Prostate gland (tissue), 2 donors: Measurements from ENCODE around the gene ANKRD2. TPM values are rescaled to one million over a fixed set of nuclear protein-coding genes. Genes with fewer than 3 reads are reported as not detected.
A peak's percentile ranks its signal among the peaks of the same experiment; 100 is the strongest.
"Not testable (repeated sequence)": the region's sequence is repeated elsewhere in the genome, so short reads cannot be mapped to it uniquely, and the experiment has no call there.

Experiments
- DNase-seq: peaks from one replicate; pipeline ENCODE4 v3.0.0-alpha.2; 2019; ENCODE audit warnings: low spot score
- H3K27ac ChIP-seq, 2 donors: fragments of 200-600 bp; sonication (generic); 2 replicates each; pipeline ENCODE4 v1.5.1; 2017 to 2019
- H3K27me3 ChIP-seq: fragments of 200-600 bp; sonication (generic); replicated peaks from 2 replicates; pipeline ENCODE4 v1.5.1; 2019; ENCODE audit not compliant: insufficient read depth
- H3K36me3 ChIP-seq, 2 donors: fragments of 200-600 bp; sonication (generic); 1 replicate in 1 of 2; 2 replicates in 1 of 2; pipeline versions ENCODE4 v1.5.1 to v1.8.1; 2017 to 2019
- H3K4me1 ChIP-seq: fragments of 200-600 bp; sonication (generic); replicated peaks from 2 replicates; pipeline ENCODE4 v1.5.1; 2019
- H3K4me3 ChIP-seq, 2 donors: fragments of 200-600 bp; sonication (generic); 2 replicates each; pipeline ENCODE4 v1.5.1; 2017 to 2019
- H3K9me3 ChIP-seq: fragments of 200-600 bp; sonication (generic); 2 replicates; pipeline ENCODE4 v1.5.1; 2017
- POLR2A ChIP-seq: fragments of 450-650 bp; IDR thresholded peaks from one replicate; pipeline ENCODE4 v1.6.1; 2016; ENCODE audit warnings: antibody characterized with exemption, mild to moderate bottlenecking
- POLR2AphosphoS5 ChIP-seq: sonication (generic); formaldehyde crosslinking; IDR thresholded peaks from one replicate; pipeline ENCODE4 v1.6.1; 2017; ENCODE audit warnings: antibody characterized with exemption
- WGBS: methylation state at CpG from one replicate; pipeline ENCODE4 v1.1.5; 2018; 5-methylcytosine and 5-hydroxymethylcytosine counted together
- intact Hi-C: fragments of 100-400 bp; cut with DNase I; formaldehyde crosslinking; loops from one replicate; pipeline ENCODE4 v1.14.2; 2022
- total RNA-seq, 2 donors: library from RNA; depleted of rRNA; stranded (reverse); fragments of >200 nt; gene quantifications; one replicate each; pipeline ENCODE4 v1.1.0, GENCODE V29; 2016
- TF ChIP-seq, protein P1 (sequence below), 4 experiments: fragments of 200-600 bp in 2 of 4; fragments of 450-650 bp in 2 of 4; sonication (generic) in 2 of 4; IDR thresholded peaks; 1 replicate in 3 of 4; 2 replicates in 1 of 4; pipeline ENCODE4 v1.5.1; 2016 to 2019; ENCODE audit warnings: antibody characterized with exemption in 4 of 4, mild to moderate bottlenecking in 2 of 4, moderate library complexity in 2 of 4

The ANKRD2 gene
- total RNA-seq, 2 donors from 2014 or later, result 13.9 TPM; not detected in 1

DNA sequence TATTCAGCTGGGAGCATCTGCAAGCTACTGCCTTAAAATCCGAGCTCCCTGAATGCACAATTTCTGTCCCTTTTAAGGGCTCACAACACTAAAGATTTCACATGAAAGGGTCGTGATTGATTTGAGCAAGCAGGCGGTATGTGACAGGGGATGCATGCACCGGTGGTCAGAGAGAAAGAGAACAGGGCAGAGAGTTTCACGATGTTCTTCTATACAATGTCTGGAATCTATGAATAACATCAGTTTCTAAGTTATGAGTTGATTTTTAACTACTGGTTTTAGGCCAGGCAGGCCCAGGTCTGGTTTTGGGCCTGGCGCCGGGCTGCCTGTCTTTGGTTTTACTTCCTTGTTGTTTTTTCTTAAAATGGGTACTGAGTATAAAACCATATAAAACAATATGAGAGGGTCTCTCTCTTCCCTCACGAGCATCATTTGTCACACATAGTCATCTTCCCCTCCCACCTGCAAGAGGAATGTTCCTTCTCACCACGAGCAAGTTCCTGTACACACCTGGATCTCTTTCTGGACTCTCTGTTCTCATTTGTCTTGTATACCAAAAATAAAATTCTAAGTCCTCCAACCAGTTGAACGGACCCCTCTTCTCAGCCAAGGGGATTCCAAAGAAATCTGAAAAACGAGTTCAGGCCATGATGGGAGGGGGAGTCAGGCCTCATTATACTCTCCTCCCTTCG is 11.0 kb upstream of the ANKRD2 start:
- DNase-seq, H3K4me3 ChIP-seq, H3K27me3 ChIP-seq, H3K36me3 ChIP-seq, H3K9me3 ChIP-seq, H3K4me1 ChIP-seq, intact Hi-C loops: not testable (repeated sequence)
- WGBS, result 82% methylated on average over 12 of the region's 12 CpGs
- H3K27ac ChIP-seq, result peak overlapping the region in 1 of 2 donors; percentile 38

DNA sequence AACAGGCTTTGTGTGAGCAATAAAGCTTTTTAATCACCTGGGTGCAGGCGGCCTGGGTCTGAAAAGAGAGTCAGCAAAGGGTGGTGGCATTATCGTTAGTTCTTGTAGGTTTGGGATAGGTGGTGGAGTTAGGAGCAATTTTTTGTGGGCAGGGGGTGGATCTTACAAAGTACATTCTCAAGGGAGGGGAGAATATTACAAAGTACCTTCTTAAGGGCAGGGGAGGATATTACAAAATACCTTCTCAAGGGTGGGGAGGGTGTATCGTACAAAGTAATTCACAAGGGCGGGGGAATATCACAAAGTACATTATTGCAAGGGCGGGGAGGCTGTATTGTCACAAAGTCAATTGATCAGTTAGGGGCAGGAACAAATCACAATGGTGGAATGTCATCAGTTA is 10.2 kb upstream of the ANKRD2 start:
- H3K36me3 ChIP-seq, H3K27ac ChIP-seq, intact Hi-C loops, H3K4me1 ChIP-seq, H3K27me3 ChIP-seq, DNase-seq, H3K4me3 ChIP-seq, H3K9me3 ChIP-seq: not testable (repeated sequence)
- WGBS, result over 99% methylated on average over 5 of the region's 5 CpGs

DNA sequence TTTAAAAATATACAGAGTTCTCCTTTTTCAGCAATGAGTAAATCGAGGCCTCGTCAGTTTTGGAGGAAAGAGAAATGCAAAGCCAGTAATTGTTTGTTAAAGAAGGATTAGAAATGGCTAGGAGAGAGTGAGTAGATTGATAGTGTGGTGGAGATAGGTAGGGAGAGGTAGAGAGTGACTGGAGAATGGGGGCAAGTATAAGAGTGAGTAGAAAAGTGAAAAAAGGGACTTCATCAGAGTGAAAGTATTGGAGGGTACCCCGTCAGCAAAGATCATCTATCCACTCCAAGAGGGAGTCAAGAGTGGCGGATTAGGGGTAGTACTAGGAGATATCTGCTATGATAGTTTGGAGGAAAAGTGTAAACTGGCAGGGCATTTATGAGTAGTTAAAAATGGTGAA is 9.2 kb upstream of the ANKRD2 start:
- WGBS, result 97% methylated on average over 4 of the region's 4 CpGs

DNA sequence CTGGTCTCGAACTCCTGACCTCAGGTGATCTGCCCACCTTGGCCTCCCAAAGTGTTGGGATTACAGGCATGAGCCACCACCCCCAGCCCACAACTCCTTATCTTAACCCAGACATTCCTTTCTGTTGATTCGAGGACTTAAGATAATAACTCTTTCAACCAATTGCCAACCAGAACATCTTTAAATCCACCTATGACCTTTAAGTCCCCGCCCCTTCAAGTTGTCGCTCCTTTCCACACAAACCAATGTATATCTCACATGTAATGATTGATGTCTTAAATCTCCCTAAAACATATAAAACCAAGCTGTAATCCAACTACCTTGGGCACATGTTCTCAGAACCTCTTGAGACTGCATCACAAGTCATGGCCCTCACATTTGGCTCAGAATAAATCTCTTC is 7.8 kb upstream of the ANKRD2 start:
- H3K27me3 ChIP-seq, result no peaks in the 10 kb centered on the region
- no peak overlapping the region for H3K27ac ChIP-seq
- DNase-seq, result no peak
- no peaks in the 10 kb centered on the region for H3K36me3 ChIP-seq
- no peak overlapping the region for H3K4me3 ChIP-seq
- intact Hi-C loops, result no loop called here
- no peaks in the 10 kb centered on the region for H3K9me3 ChIP-seq
- 88% methylated on average over 4 of the region's 4 CpGs for WGBS
- TF ChIP-seq POLR2A, result no peak
- no peak for TF ChIP-seq POLR2AphosphoS5
- TF ChIP-seq, protein P1, sequence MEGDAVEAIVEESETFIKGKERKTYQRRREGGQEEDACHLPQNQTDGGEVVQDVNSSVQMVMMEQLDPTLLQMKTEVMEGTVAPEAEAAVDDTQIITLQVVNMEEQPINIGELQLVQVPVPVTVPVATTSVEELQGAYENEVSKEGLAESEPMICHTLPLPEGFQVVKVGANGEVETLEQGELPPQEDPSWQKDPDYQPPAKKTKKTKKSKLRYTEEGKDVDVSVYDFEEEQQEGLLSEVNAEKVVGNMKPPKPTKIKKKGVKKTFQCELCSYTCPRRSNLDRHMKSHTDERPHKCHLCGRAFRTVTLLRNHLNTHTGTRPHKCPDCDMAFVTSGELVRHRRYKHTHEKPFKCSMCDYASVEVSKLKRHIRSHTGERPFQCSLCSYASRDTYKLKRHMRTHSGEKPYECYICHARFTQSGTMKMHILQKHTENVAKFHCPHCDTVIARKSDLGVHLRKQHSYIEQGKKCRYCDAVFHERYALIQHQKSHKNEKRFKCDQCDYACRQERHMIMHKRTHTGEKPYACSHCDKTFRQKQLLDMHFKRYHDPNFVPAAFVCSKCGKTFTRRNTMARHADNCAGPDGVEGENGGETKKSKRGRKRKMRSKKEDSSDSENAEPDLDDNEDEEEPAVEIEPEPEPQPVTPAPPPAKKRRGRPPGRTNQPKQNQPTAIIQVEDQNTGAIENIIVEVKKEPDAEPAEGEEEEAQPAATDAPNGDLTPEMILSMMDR (IDR thresholded peaks at IDR 0.05), result no peak
- no peaks in the 10 kb centered on the region for H3K4me1 ChIP-seq

More for the DNA sequence above, 9.2 kb upstream of the ANKRD2 start:
- H3K36me3 ChIP-seq, result no peaks in the 10 kb centered on the region
- H3K9me3 ChIP-seq, result no peaks in the 10 kb centered on the region
- intact Hi-C loops, result no loop called here
- no peak overlapping the region for H3K4me3 ChIP-seq
- H3K27me3 ChIP-seq, result no peaks in the 10 kb centered on the region
- H3K4me1 ChIP-seq, result no peaks in the 10 kb centered on the region
- H3K27ac ChIP-seq, result no peak overlapping the region
- TF ChIP-seq POLR2AphosphoS5, result no peak
- TF ChIP-seq, protein P1 (IDR thresholded peaks at IDR 0.05), result no peak
- no peak for DNase-seq

DNA sequence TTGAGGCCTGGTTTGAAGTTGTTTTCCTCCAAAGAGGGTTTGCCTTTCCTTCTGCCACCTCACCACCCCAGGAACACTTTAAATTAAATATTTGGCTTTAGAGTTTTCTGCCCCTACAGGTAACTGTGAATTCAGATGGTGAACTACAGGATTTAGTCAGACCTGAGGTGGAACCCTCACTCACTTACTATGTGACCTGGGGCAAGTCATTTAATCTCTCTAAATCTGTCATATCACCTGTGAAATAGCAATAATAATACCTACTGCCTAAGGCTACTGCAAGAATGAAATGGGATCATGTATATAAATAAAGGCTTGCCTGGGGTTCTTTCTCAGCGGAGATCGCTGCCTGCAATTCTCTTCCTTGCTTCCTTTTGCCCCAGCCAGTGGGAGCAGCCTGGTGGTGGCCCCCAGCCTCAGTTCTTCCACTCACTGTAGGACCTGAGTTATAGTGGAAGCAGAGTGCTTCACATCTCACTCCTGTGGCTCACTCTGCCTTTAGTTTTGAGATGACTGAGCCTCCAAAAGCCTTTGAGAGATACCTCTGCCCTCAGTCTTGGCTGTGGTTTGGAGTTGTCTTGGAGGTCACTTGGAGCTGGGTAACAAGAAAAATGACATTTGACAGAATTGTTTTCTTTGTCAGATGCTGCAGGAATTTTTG is 6.1 kb upstream of the ANKRD2 start:
- DNase-seq, result no peak
- intact Hi-C loops, result no loop called here
- Histone ChIP-seq H3K4me1 (no peaks in the 10 kb centered on the region), H3K36me3 (no peaks in the 10 kb centered on the region), H3K27ac (no peak overlapping the region), H3K9me3 (no peaks in the 10 kb centered on the region), H3K27me3 (no peaks in the 10 kb centered on the region), H3K4me3 (no peak overlapping the region)
- TF ChIP-seq, protein P1 (IDR thresholded peaks at IDR 0.05), result no peak
- TF ChIP-seq POLR2AphosphoS5 (no peak), POLR2A (no peak)
- 89% methylated on average over 2 of the region's 2 CpGs for WGBS

DNA sequence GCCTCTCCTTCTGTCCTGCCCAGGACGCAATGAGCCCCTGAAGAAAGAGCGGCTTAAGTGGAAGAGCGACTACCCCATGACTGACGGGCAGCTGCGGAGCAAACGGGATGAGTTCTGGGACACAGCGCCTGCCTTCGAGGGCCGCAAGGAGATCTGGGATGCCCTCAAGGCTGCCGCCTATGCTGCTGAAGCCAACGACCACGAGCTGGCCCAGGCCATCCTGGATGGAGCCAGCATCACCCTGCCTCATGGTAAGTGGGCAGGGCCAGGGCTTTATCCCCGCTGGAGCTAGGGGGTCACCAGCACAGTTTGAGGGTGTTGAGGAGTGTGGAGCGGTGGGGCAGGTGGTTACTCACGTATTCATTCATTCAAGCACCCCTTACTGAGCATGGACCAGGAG is 4.7 kb upstream of the ANKRD2 start:
- DNase-seq, result no peak
- Histone ChIP-seq H3K4me3 (no peak overlapping the region), H3K27me3 (no peaks in the 10 kb centered on the region), H3K27ac (no peak overlapping the region), H3K9me3 (no peaks in the 10 kb centered on the region), H3K4me1 (no peaks in the 10 kb centered on the region), H3K36me3 (no peaks in the 10 kb centered on the region)
- intact Hi-C loops, result no loop called here
- TF ChIP-seq POLR2AphosphoS5 (no peak), POLR2A (no peak)
- TF ChIP-seq, protein P1 (IDR thresholded peaks at IDR 0.05), result no peak
- WGBS, result 97% methylated on average over 15 of the region's 15 CpGs
